ENCODE measurements around the gene SLC27A1.
A peak's percentile ranks its signal among the peaks of the same experiment; 100 is the strongest.

DNA sequence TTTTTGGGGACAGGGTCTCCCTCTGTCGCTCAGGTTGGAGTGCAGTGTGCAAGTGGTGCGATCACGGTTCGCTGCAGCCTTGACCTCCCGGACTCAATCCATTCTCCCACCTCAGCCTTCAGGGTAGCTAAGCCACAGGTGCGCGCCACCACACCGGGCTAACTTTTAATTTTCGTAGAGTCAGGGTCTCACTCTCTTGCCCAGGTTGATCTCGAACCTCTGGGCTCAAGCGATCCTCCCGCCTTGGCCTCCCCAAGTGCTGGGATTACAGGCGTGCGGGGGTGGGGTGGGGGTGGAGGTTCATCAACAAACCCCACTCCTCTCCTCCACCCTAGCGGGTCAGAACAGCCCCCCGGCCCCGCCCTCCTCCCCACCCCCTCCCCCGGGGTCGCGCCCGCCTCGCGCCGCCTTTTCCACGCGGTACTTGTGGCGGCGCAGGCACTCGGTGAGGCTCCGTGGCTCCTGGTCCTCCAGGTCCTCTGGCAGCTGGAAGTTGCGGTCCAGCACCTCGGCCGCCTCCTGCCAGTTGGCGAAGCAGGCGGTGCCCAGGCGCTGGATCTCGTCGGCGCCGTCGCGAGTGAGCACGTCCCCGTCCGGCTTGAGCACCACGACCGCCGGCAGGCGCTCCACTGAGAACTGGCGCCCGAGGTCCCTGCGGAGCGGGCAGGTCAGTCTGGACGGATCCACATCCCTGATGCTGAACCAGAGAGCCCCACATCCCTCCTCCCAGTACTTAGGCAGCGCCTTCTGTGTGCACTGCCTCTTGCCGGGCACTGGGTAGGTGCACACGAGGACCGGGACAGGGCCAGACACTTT, 14.8 kb upstream of the SLC27A1 start:
- TF ChIP-seq EZH2 (IDR thresholded peaks at IDR 0.05; ENCODE audit: borderline replicate concordance) = peak; percentile 49
- TF ChIP-seq, protein P1, sequence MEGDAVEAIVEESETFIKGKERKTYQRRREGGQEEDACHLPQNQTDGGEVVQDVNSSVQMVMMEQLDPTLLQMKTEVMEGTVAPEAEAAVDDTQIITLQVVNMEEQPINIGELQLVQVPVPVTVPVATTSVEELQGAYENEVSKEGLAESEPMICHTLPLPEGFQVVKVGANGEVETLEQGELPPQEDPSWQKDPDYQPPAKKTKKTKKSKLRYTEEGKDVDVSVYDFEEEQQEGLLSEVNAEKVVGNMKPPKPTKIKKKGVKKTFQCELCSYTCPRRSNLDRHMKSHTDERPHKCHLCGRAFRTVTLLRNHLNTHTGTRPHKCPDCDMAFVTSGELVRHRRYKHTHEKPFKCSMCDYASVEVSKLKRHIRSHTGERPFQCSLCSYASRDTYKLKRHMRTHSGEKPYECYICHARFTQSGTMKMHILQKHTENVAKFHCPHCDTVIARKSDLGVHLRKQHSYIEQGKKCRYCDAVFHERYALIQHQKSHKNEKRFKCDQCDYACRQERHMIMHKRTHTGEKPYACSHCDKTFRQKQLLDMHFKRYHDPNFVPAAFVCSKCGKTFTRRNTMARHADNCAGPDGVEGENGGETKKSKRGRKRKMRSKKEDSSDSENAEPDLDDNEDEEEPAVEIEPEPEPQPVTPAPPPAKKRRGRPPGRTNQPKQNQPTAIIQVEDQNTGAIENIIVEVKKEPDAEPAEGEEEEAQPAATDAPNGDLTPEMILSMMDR (IDR thresholded peaks at IDR 0.05; ENCODE audit: poor library complexity) = no peak
